Measurements from ENCODE around the gene TENM3.

The TENM3 gene

DNA sequence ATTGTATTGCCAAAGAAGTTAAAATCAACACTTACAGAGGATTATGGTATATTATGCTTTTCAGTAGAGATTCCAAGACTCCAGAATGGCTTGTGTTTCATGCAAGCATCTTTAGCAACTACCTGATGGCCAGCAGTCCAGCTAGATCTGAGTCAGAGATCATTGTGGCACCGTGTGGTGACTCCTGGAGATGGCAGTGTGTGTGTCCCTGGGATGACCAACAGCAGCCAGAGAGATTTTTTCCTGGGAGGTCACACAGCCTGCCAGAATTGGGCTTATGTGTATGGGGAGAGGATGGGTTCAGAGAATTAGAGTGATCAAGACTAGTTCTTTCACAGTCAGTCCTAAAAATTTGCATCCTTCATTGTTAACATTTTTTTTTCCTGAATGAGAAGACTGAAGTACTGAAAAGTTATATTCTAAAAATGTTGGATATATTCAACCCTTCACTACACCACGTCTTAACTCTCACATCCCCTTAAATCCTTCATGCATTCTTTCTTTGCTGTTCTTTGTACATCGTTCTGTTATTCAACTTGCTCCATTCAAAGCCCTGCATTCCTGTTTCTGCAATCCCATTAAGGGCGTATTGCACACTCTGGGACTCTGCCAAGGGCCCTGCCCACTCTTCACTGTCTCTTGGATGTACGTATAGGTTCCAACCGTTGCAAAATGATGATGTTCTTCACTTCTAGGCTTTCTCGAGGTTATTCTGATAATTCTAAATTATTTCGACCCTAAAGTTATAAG, 12.4 kb downstream of the TENM3 start:
- DNase-seq, result no peak

DNA sequence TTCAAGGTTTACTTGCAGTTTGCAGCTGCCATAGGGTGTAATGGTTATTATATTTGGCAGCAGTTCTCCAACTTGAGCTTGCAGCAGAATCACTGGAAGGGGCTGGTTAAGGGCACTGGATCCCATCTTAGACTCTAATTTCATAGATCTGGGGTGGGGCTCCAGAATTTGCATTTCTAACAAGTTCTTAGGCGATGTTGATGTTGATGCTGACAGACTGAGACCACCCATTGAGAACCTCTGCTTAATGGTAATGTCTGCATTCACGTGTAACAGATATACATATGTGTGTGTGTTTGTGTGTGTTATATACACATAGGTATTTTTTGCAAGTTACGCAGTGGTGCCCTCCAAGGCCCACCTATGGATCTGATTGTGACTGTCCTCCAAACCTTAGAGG, 13.8 kb downstream of the TENM3 start:
- DNase-seq, result no peak

DNA sequence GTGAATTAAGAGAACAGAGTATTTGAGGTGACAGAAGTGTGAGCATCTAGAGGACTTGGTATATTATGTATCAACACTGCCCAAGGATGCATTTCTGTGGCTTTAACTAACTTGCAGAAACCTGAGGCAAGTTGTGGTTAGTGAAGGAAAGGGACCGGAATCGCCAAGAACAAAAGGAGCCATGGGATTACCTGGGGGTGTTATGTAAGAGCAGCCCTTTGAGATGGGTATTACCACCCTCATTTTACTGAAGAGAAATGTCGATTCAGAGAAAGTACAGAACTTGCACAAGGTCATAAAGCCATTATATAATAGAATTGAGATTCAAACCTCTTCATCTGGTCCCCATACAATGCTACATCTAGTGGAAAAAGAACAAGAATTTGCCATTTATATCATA, 14.3 kb downstream of the TENM3 start:
- no peak for DNase-seq

DNA sequence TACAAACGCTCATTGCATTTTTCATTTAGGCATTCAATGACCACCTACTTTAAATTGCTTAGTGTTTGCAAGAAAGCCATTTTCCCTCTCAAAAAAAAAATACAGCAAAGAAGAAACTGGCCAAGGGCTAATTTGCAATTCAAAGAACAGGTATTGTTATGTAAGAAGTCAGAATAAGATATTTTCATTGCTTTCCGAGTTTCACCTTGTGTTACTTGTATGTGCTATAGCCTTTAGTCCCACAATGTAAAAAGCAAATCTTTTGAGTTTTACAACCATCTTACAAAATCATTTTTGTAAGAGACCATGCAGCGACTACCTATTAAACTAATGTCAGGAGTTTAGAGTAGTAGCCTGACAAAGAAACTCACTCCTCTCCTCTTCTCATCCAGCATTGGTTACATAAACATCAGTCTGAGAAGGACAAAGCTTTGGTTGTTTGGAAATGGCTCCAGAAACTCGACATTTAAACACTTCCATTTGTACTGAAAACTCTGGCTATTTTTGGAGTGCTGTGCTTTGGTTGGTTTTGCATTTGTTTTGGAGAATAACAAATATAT, 15.3 kb downstream of the TENM3 start:
- no peak for DNase-seq

DNA sequence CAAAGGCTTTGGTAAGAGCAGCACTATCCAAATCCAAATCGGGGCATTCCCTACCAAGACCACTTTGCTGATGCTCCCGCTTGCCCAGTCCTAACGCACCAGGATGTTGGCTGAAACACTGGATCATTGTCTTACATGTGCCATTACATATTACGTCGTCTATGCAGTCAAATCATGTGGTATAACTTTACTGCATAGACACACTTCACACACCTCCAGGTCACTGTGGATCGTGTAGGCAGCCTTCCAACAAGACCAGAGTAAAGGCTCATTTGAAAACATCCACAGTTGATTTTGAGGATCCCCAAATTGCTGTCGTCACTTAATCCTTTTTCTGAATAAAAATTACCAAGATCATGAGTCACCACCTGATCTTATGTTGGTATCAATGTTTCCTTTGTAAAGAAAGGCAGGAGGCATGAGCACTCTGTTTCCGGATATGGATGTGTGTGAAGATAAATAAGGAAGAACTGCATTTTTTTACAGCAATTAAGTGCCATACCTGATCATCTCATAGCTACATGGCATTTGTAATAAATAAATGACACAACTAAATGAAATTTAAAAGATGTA, 18.5 kb downstream of the TENM3 start:
- no peak for DNase-seq

DNA sequence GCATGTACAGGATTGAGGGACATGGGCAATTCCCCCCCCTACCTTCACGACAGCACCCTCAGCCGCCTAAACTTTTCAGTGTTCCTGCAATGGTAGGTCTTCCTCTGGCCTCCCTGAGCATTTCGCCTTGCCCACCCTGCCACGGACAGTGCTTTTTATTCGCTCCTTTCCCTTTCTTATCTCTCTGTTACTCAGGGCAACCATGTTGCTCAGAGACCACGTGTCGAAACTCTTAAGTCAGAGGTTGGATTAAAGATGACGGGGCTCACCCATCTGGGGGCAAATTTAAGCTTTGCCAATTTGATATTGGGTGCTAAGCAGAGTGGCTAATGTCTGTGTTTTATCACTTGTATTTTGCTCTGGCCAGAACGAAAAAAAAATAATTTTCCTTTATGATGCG, 20.4 kb downstream of the TENM3 start:
- DNase-seq, result no peak

DNA sequence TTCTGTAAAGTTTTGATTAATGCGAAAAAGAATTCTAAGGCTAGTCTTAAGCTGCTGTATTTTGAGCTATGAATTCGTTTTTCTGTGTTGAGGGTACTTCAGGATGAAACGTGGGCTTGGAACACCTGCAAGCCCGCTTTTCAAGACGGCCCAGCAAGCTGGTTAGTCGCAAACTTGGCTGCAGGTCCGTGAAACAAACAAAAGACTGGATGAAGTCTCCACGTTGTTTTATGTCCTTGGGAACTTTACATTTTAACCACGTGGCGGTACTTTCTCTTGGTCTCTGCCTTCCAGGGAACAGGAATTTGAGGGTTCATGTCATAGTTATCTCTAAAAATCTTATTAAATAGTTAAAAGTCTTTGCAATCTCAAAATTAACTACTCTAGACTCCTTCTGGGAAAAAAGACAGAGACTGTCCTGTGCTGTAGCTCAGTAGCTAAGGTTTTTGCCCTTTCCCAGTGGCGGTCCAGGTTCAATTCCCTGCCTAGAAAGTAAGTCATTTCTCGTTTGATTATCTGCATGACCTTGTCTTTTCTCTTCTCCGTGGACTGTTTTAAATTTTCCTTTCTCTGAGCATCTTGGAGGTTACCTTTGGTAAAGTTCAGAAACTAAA, 21.0 kb downstream of the TENM3 start:
- DNase-seq, result no peak

DNA sequence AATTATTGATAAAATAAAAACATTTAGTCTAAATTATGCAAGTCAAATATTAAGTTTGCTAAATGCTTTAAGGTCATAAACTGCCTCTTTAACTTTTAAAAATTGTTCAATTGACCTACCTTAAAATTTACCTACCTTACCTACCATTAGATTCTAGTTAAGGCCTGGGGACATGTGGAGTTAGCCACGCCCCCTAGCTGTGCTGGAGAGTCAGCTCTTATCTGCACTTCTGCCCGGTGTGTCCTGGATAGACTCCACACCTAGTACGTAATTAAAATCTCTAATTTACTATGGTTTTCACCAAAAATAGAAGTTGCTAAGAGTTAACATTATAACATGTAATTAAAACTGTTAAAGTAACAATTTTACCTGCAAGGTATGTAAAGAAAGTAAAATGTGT, 22.7 kb downstream of the TENM3 start:
- DNase-seq, result no peak

DNA sequence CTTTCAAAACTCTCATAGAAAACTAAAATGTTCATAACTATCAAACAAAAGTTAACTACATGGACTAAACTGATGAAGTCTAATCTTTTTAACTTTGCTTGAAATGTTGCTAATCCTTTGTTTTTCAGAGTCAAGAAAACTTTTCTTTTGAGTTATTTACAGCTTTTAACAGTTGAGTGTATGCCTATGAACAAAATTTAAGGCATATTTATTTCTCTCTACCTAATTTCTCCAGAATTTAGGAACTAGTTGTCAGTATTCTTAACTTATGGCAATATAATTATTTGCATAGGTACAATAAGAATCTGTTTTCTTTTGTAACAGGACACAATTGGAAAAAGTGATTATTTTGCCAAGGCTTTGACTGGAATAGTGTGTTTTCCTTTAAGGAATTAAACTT, 23.8 kb downstream of the TENM3 start:
- DNase-seq, result no peak

DNA sequence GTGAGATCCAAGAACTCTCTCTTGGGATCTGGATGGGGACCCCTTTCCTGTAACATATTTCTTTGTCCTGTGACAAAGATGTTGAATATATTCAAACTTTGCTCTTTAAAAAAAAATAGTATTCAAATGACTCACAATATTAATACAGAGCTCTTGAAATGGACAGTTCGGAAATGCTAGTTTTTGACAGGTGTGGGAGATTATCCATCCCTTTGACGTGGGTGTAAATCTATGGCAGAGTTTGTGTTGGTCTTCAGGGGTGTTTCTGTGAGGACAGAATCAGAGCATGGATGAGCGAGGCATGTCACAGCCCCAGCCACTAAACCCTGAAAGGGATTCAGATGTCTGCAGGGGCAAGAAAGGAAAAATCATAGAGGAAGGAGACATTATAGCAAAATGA, 25.8 kb downstream of the TENM3 start:
- no peak for DNase-seq

DNA sequence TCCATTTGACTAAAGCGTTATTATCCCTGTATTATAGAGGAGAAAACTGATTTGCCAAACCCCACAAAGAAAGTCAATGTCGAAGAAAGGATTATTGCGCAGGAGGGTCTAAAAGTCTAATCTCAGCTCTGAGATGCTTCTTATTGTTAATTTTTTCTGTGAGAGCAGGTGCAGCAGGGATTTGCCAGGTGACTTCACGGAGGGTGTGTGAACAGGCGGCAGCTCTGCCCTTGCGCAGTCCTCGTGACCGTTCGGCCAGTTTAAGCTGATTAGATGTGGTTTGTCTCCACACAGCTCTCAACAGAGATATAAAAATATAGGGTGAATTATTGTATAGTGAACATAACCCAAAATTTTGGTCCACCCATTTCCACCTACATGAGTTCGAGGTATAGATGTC, 28.5 kb downstream of the TENM3 start:
- DNase-seq, result no peak

DNA sequence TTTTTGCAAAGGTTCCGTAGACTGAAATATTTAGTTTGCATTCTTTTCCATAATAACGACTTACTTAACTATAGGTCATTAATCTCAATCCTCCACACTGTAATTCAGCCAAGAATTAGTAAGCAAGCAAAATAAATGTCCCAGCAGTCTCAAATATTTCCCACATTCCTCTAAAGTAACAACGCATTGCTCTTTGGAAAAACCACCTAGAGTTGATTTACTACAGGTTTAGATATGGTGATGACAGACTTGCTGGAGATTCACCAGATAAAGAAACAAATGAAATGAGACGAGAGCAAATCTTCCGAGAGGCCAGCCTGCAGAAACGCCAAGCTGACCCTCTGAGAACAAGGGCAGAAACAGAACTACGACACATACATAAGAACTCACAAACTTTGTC, 28.9 kb downstream of the TENM3 start:
- DNase-seq, result no peak

DNA sequence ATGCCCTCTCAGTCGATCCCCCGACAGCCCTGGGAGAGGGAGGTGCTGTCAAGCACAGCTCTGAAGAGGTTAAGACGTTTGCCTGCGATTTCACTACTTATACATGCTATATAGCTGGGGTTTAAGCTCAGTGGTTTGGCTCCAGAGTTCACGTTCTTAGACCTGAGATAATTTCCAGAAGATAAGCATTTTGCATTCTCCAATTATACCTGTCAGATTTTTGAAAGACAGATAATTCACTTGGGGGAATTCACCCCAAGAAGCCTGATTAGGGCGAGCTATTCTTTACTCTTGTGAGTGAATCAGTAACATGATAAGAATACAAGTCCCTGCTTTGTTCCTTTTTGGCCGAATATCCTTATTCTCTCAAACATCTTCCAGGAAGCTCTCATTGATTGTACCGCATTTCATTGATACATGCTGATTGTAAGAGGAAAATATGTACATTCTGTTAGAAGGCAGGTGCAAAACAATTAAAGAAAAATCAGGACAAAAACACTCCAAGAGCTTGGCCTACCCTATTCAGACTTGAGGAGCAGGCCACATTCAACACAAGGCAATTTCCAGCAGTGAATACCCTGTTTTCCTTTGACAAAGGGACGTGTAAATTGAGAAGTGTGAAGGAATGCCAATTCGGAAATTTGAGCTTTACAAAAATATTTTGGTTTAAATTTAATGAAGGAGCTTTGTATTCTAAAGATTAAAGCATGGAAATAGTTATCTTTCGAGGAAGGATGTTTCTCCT, 30.2 kb downstream of the TENM3 start:
- no peak for DNase-seq

DNA sequence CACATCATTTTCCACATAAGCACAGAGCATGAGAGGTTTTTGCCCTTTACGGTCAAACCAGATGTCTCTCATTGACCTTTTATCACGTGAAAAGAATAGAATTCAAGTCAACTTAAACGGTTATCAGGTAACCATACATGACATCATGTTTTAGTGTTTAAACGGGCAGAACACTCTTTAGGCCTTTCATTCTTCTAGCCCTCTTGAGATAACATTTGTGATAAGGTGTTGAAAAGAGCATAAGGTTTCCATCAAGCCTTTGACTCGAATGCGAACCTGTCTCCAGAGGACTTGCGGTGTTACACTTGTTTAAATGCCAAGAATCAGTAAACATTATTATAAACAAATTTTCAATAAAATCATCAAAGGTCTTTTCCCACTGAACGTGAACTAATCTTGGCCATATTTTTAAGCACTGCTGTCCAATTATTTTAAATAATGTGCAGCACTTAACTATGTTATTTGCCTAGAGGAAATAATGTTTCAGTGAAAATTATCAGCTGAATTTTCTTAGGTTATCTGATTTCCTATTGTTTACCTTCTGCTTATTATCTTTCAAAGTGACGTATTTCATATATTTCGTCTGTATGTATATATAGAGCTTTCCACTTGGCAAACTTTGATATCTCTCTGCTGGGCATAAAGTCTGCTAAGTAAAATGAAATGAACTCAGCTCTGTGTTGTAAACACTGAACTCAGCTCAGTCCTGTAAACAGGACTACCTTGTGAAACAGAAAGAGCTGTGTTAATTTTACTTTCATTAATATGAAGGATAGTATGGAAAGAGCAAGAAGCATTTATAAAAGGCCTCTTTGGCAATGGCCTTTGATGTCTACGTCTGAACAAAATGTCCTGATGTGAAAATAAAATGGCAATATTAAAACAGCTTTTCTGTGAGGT, 33.3 kb downstream of the TENM3 start:
- no peak for DNase-seq

DNA sequence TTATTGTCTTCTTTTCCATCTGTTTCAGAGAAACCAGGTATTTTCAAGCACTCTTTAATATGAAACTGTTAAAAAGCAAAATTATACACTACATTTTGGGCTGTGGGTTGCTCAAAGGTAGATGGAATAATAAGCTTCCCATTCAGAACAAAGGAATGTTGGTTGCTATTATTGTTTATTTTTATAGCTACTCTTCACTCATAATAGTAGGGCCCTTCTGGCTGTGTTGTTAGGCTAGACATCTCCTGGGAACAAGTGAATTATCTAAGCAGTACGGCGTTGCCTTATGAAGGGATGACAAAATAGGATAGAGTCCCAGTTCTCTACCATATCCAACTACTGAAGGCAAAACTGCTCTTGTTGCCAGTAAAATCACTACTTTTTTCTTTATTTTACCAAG, 34.2 kb downstream of the TENM3 start:
- no peak for DNase-seq

DNA sequence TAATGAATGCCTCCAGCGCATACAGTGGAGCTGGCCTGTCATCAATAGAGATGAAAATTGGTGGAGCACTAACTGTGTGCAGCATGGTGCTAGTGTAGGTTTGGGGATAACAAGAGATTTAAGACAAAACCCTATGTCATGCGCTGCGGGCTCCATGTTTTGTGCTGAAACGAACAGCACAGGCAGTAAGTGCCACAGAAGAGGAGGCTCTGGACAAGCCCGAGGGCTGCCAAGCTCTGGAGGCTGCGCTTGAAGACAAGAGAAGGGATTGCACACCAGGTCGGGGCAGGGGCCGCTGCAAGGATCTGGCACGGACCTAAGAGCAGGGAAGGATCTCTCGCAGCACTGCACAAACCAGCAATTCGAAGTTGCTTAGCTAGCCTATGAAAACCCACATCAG, 35.5 kb downstream of the TENM3 start:
- no peak for DNase-seq

DNA sequence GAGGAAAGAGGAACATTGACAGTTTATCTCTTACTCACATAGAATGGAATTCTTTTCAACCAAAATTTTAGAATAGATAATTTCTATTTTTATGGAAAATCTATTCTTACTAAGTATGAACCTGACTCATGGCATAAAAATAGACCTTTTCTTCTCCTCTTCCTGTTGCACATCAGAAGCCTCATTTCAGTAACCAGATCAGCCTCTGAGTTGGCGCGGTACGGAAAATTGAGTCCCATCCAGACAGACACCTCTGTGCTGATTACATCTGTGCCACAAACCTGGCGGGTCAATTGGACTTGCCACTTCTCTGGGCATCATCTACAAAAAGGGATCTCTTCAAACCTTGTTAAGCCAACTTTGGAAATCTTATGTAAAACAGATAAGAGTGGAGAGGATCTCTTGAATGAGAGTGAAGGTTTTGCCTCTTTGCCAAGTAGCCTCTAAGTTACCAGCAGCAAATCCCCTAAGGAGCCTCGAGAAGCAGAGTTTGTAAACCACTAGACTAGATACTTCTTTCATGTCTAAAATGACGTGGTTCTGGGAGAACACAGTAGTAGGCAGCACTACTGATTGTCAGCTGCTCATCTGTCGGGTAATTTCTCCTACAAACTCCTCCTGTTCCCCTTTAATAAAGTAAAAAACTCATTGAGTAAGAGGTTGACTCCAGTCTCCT, 37.4 kb downstream of the TENM3 start:
- DNase-seq, result no peak

DNA sequence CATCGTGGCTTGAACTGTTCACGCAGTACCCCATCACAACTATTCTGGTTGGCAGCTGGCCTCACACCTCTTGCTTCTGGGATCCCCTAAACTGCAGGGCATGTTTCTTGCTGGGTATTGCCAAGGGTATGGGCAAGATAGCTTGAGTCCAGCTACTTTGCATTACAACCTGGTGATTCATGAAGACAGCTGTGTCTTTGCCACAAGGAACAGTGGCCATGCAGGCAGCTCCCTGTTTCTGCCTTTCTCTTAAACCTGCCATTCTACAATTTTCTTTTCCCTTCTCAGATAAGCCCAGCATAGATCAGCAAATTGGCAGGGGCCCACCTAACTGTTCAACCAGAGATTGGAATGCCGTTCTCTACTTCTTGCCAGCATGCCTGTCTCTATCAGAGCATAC, 42.8 kb downstream of the TENM3 start:
- DNase-seq, result no peak

DNA sequence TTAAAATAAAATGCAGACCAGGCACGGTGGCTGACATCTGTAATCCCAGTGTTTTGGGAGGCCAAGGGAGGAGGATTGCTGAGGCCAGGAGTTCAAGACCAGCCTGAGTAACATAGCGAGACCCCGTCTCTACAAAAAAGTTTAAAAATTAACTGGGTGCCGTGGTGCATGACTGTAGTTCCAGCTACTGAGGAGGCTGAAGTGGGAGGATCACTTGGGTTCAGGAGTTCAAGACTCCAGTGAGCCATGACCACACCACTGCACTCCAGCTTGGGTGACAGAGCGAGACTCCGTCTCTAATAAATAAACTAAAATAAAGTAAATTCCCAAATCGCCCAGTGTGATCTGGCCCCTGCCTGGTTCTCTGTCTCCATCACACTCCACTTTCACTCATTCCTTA, 43.7 kb downstream of the TENM3 start:
- no peak for DNase-seq

DNA sequence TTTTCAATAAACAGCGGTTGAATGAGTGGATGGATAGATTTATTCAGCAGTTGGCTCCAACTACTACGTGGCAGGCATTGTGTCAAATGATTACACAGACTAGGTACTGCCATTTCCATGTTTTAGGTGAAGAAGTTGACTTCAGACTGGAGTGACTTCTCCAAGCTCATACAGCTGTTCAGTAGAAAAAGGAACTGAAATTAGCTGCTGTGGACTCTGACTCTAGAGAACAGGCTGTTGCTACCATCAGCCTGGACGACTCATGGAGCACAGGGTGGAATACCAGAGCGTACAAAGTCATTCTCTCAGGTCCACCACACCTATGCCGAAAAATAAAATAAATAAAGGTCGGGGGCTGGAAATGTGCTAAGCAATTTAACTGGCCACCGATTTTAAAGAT, 45.3 kb downstream of the TENM3 start:
- no peak for DNase-seq

DNA sequence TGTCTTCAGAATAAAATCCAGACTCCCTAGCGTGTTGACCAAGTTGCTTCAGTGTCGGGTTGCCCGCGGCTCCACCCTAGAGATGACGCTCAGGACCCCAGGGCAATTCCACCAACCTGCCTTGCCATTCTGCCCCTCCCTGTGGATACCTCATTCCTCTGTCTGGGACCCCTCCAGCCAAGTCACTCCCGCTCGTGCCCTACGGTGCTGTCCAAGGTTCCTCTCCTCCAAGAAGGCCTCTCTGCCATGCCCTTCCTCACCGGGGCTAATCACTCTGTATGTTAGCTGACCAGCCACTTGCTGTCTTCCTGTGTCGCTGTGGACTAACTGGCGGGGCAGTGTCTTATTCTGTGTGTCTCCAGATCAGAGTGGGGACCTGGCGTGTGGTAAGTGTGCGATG, 46.6 kb downstream of the TENM3 start:
- DNase-seq, result no peak

DNA sequence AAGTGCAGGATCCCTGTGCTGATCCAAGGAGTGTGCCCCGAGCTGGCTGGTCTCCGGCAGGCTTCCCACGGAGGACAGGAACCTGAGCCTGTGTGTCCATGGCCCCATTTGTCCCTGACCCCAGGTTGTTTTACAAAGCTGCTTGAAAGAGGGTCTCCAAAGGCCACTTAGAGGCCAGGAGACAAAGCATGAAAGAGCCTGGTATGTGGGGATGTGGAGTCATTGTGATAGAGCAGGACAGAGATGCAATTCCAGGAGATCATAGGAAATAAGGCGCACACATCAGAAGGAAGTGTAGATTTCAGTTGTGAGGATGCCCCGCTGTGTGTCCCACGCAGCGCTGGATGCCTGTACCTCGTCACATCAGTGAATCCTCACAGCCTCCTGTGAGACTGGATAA, 48.0 kb downstream of the TENM3 start:
- no peak for DNase-seq
